Measurements from ENCODE around the gene SRP9.
"Not testable (repeated sequence)": the region's sequence is repeated elsewhere in the genome, so short reads cannot be mapped to it uniquely, and the experiment has no call there.

DNA sequence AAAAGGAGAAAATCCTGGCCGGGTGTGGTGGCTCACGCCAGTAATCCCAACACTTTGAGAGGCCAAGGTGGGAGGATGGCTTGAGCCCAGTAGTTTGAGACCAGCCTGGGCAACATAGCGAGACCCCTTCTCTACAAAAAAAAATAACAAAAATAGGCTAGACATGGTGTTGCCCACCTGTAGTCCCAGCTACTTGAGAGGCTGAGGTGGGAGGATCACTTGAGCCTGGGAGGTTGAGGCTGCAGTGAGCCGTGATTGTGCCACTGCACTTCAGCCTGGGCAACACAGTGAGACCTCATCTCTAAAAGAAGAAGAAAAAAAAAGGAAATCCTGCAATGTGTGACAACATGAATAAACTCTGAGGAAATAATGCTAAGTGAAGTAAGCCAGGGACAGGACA is 58.7 kb downstream of the SRP9 start:
- not testable (repeated sequence) for TF ChIP-seq CTCF, POLR2A (IDR thresholded peaks at IDR 0.05)
